Tibial nerve (tissue), 4 donors: Measurements from ENCODE around the gene PREX1.

Experiments
- EP300 ChIP-seq, 2 donors: sonication (generic); formaldehyde crosslinking; IDR thresholded peaks; one replicate each; pipeline ENCODE4 v1.6.1; 2017; ENCODE audit warnings: antibody characterized with exemption in 2 of 2, mild to moderate bottlenecking in 1 of 2
- POLR2A ChIP-seq, 2 donors: fragments of 450-650 bp; IDR thresholded peaks; one replicate each; pipeline ENCODE4 v1.6.1; 2017; ENCODE audit warnings: antibody characterized with exemption in 2 of 2, mild to moderate bottlenecking in 2 of 2, moderate library complexity in 2 of 2
- TF ChIP-seq, protein P1 (sequence below), 5 experiments: fragments of 200-600 bp in 3 of 5; fragments of 450-650 bp in 2 of 5; sonication (generic) in 3 of 5; IDR thresholded peaks; one replicate each; pipeline ENCODE4 v1.5.1; 2016 to 2019; ENCODE audit warnings: antibody characterized with exemption in 5 of 5, mild to moderate bottlenecking in 3 of 5, moderate library complexity in 2 of 5

DNA sequence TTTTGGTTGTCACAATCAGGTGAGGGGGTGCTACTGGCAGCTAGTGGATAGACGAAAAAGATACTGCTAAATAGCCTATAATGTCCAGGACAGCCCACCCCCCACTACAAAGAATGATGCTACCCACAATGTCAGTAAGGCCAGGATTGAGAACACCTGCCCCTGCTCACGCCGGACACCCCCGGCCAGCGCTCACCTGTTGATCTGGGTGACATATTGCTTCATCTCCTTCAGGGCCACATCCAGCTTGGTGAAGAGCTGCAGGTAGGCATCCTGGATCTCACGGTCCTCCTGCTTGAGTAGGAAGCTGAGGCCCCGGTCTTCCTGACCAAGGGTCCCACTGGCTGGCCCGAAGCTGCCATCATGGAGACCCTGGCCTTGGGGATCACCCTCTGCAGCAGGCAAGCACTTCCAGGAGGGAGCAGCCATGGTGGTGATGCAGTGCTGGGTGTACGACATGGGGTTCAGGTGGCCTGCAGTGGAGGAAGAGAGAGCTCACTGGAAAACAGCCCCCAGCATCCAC is 178.6 kb downstream of the PREX1 start:
- TF ChIP-seq, protein P1, sequence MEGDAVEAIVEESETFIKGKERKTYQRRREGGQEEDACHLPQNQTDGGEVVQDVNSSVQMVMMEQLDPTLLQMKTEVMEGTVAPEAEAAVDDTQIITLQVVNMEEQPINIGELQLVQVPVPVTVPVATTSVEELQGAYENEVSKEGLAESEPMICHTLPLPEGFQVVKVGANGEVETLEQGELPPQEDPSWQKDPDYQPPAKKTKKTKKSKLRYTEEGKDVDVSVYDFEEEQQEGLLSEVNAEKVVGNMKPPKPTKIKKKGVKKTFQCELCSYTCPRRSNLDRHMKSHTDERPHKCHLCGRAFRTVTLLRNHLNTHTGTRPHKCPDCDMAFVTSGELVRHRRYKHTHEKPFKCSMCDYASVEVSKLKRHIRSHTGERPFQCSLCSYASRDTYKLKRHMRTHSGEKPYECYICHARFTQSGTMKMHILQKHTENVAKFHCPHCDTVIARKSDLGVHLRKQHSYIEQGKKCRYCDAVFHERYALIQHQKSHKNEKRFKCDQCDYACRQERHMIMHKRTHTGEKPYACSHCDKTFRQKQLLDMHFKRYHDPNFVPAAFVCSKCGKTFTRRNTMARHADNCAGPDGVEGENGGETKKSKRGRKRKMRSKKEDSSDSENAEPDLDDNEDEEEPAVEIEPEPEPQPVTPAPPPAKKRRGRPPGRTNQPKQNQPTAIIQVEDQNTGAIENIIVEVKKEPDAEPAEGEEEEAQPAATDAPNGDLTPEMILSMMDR (IDR thresholded peaks at IDR 0.05) = no peak
- TF ChIP-seq POLR2A (IDR thresholded peaks at IDR 0.05) (no peak), EP300 (IDR thresholded peaks at IDR 0.05) (no peak)
